Uterus (tissue), 2 donors: ENCODE data around the gene TUBGCP5.
"Not testable (repeated sequence)": the region's sequence is repeated elsewhere in the genome, so short reads cannot be mapped to it uniquely, and the experiment has no call there.

Source experiments
- POLR2A ChIP-seq, 2 donors: fragments of 450-650 bp; IDR thresholded peaks; one replicate each; pipeline ENCODE4 v1.6.1; 2016; ENCODE audit warnings: antibody characterized with exemption in 2 of 2, mild to moderate bottlenecking in 1 of 2, moderate library complexity in 1 of 2
- TF ChIP-seq, protein P1 (sequence below), 4 experiments: fragments of 200-600 bp in 2 of 4; fragments of 450-650 bp in 2 of 4; sonication (generic) in 2 of 4; IDR thresholded peaks; one replicate each; pipeline ENCODE4 v1.5.1; 2016 to 2019; ENCODE audit warnings: antibody characterized with exemption in 4 of 4, mild to moderate bottlenecking in 2 of 4, moderate library complexity in 1 of 4

DNA sequence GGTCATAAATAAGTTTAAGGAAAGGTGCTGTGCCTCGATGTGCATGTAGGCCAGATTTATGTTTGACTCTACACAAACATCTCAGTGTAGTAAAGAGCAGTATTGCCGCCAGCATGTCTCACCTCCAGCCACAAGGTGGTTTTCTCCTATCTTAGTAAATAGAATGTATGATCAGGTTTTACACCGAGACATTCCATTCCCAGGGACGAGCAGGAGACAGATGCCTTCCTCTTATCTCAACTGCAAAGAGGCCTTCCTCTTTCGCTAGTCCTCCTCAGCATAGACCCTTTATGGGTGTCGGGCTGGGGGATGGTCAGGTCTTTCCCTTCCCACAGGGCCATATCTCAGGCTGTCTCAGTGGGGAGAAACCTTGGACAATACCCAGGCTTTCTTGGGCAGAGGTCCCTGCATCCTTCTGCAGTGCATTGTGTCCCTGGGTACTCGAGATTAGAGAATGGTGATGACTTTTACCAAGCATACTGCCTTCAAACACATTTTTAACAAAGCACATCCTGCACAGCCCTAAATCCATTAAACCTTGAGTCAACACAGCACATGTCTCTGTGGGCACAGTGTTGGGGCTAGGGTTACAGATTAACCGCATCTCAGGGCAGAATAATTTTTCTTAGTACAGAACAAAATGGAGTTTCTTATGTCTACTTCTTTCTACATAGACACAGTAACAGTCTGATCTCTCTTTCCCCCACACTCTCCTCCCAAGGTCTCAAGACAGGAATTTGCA lies 42.8 kb upstream of the TUBGCP5 start:
- TF ChIP-seq, protein P1, sequence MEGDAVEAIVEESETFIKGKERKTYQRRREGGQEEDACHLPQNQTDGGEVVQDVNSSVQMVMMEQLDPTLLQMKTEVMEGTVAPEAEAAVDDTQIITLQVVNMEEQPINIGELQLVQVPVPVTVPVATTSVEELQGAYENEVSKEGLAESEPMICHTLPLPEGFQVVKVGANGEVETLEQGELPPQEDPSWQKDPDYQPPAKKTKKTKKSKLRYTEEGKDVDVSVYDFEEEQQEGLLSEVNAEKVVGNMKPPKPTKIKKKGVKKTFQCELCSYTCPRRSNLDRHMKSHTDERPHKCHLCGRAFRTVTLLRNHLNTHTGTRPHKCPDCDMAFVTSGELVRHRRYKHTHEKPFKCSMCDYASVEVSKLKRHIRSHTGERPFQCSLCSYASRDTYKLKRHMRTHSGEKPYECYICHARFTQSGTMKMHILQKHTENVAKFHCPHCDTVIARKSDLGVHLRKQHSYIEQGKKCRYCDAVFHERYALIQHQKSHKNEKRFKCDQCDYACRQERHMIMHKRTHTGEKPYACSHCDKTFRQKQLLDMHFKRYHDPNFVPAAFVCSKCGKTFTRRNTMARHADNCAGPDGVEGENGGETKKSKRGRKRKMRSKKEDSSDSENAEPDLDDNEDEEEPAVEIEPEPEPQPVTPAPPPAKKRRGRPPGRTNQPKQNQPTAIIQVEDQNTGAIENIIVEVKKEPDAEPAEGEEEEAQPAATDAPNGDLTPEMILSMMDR (IDR thresholded peaks at IDR 0.05): not testable (repeated sequence)
- TF ChIP-seq POLR2A (IDR thresholded peaks at IDR 0.05): not testable (repeated sequence)
